GM12864 (cell line): ENCODE results near the gene PRKACB.

Experiments
- DNase-seq: peaks from one replicate; pipeline ENCODE4 v3.0.0-alpha.2; 2011; ENCODE audit warnings: low read depth
- H3K4me3 ChIP-seq: 2 replicates; pipeline ENCODE4 v1.5.1; 2011; ENCODE audit warnings: mild to moderate bottlenecking, low read depth, low read length, control low read depth
- TF ChIP-seq, protein P1 (sequence below): IDR thresholded peaks from 2 replicates; pipeline ENCODE4 v1.5.1; 2011; ENCODE audit warnings: low read depth, mild to moderate bottlenecking, moderate library complexity, low read length, control low read depth, inconsistent platforms; ENCODE audit errors: missing control alignments

PRKACB gene

DNA sequence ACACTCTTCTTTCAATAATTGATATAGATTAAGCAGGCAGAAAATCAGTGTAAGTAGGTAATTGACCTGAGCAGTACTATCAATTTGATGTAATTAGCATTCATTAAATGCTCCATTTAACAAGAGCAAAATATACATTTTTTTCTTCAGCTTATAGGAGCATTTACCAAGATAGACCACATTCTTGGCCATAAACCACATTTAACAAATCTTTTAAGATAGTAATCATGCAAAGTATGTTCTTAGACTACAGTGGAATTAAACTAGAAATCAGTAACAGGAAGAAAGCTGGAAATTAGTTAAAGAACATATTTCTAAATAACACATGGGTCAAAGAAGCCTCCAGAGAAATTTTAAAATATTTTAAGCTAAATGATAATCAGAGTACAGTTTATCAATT lies 8.7 kb upstream of the PRKACB start:
- no peak for DNase-seq
- TF ChIP-seq, protein P1, sequence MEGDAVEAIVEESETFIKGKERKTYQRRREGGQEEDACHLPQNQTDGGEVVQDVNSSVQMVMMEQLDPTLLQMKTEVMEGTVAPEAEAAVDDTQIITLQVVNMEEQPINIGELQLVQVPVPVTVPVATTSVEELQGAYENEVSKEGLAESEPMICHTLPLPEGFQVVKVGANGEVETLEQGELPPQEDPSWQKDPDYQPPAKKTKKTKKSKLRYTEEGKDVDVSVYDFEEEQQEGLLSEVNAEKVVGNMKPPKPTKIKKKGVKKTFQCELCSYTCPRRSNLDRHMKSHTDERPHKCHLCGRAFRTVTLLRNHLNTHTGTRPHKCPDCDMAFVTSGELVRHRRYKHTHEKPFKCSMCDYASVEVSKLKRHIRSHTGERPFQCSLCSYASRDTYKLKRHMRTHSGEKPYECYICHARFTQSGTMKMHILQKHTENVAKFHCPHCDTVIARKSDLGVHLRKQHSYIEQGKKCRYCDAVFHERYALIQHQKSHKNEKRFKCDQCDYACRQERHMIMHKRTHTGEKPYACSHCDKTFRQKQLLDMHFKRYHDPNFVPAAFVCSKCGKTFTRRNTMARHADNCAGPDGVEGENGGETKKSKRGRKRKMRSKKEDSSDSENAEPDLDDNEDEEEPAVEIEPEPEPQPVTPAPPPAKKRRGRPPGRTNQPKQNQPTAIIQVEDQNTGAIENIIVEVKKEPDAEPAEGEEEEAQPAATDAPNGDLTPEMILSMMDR: no peak

DNA sequence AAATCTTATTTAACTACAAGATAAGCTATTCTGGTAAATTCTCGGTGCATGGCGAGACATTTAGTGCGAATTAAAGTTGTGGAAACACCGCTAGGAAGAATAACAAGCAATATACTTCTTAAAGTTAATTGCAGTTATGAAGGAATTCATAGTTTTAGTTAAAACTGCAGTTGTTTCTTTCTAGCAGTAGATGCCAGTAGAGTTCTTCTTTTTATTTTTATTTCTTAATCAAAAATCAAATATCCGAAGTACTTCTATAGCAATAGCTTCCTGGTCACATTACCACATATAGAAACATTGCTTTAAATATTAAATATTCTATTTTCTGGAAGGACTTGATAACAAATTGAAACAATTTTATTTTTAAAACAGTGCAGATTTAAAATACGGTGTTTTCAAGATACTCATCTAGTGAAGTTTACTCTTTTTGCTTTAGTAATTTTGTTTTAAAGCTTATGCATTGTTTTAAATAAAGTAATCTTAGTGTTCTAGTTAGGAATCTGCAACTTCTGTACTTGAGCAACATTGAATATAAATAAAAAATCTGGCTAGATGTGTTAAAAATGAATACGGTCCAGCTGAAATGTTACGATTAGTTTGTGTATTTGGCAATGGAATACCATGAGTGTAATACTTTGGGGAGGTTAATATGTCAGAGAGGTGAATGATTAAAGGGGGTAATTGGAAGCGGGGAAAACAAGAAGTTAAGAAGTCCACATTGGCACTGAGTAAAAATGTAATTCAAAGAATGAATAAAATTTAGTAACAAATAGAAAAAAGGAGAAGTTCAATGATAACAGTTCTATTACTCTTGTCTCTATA lies 2.7 kb upstream of the PRKACB start:
- no peak for DNase-seq
- TF ChIP-seq, protein P1: peak; percentile 31
- H3K4me3 ChIP-seq: no peak overlapping the region

More for the DNA sequence above, 8.7 kb upstream of the PRKACB start:
- no peak overlapping the region for H3K4me3 ChIP-seq

DNA sequence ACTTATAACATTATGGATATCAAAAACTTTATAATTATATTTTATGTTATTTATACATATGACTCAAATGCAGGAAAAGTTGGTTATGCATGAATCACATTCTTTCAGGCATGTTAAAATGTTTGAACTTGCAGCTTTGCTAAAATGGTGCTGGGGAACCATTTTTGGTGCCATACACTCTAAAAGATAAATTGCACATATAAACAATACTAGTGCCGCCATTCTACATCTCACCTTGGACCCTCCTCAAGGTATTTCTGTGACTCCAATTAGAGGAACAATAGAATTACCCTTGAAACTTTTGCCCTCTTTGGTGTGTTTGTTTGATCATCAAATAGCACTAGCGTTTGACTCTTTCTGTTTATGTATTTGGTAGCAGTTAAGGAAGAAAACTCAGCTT lies 997 bp downstream of the PRKACB start:
- TF ChIP-seq, protein P1: no peak
- no peak overlapping the region for H3K4me3 ChIP-seq
- DNase-seq: no peak

DNA sequence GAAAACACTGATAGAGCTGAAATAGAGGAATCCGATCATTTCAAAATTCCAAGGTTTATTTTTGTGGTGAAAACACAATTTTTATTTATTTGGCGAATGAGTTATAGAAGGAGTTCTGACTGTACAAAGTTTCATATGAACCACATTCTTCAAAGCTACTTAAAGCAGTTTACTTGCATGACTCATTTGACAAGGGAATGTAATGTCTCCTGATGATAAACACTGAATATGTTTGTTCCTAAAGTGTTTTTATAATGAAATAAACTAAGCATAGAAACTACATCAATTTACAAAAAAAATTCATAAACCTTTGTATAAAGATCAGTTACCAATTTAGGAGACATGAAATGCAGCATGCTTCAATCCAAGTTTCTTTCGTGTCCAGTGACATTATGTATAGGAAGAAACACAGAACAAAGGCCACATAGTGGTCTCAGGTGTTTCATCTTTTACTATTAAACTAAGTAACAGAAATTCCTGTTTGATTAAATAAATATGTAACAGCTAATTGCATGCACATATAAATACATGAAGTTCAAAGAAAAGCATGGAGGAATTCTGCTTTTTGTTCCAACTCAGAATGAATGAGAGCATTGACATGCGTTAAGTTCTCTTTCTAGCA lies 2.5 kb downstream of the PRKACB start:
- no peak for DNase-seq
- TF ChIP-seq, protein P1: no peak
- no peak overlapping the region for H3K4me3 ChIP-seq

DNA sequence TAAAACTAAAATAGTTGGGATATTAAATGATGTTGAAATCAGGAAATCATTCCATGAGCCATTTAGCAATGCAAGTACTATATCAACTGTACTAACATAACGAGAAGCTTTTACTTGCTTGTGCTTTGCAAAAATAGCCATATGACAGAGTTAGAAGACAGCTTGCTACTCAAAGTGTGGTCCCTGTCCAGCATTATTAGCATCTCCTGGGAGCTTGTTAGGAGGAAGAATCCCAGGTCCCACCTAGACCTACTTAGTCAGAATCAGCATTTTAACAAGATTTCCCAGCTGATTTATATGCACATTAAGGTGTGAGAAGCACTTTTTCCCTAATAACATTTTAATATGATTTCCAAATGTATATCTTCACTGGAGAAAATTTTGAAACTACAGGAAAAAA lies 4.7 kb downstream of the PRKACB start:
- no peak for DNase-seq
- H3K4me3 ChIP-seq: no peak overlapping the region
- TF ChIP-seq, protein P1: no peak

DNA sequence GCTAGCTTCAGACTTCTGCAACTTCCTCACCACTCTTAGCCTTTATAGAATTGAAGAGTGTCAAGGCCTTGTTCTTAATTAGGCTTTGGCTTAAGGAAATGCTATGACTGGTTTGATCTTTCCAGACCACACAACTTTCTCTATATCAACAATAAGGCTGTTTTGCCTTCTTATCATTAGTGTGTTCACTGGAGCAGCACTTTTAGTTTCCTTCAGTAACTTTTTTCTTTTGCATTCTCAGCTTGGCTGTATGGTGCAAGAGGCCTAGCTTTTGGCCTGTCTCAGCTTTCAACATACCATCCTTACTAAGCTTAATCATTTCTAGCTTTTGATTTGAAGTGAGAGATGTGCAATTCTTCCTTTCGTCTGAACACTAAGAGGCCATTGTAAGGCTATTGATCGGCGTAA lies 8.6 kb downstream of the PRKACB start:
- peak; percentile 13 for DNase-seq
- no peak overlapping the region for H3K4me3 ChIP-seq
- TF ChIP-seq, protein P1: no peak

DNA sequence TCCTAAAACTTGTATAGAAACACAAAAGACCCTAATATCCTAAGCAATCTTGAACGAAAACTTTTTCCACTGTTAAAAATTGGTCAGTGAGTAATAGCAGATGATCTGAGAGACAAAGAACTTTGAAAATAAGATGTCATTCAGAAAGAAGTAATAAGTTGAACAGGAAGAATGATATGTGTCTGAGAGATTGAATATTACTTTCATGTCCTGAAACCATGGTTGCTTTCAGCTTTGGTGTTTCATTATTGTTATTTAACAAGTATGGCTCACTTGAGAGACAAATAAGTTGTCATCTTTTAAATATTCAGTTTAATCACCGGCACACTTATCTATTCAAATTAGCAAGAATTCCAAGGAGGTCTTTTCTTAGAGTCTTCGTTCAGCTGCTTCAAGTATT lies 11.4 kb downstream of the PRKACB start:
- H3K4me3 ChIP-seq: no peak overlapping the region
- TF ChIP-seq, protein P1: no peak
- DNase-seq: no peak
